ENCODE data around the gene RBMS1.

DNA sequence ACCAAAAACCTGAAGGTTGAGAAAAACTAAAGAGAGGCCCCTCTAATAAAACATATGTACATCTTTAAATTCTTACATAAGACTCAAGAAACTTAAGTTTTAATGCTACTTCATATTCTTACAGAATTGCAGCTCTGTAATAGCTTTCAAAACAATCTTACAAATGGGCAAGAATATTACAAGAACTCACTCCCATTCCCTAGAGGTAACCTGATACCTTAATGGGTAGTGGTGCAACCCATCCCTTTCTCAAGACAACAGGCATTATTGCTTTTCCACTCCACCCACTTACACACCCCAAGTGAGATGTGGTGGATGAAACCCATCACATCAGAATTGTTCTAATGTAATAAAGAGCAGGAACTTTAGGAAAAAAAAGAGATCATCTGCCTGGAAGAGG is 103.7 kb downstream of the RBMS1 start:
- TF ChIP-seq, protein P1, sequence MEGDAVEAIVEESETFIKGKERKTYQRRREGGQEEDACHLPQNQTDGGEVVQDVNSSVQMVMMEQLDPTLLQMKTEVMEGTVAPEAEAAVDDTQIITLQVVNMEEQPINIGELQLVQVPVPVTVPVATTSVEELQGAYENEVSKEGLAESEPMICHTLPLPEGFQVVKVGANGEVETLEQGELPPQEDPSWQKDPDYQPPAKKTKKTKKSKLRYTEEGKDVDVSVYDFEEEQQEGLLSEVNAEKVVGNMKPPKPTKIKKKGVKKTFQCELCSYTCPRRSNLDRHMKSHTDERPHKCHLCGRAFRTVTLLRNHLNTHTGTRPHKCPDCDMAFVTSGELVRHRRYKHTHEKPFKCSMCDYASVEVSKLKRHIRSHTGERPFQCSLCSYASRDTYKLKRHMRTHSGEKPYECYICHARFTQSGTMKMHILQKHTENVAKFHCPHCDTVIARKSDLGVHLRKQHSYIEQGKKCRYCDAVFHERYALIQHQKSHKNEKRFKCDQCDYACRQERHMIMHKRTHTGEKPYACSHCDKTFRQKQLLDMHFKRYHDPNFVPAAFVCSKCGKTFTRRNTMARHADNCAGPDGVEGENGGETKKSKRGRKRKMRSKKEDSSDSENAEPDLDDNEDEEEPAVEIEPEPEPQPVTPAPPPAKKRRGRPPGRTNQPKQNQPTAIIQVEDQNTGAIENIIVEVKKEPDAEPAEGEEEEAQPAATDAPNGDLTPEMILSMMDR (IDR thresholded peaks at IDR 0.05 in 4 of 5, conservative IDR thresholded peaks at IDR 0.05 in 1 of 5) = no peak
- TF ChIP-seq POLR2A (IDR thresholded peaks at IDR 0.05) = no peak
